ENCODE data around the gene BMAL2.

DNA sequence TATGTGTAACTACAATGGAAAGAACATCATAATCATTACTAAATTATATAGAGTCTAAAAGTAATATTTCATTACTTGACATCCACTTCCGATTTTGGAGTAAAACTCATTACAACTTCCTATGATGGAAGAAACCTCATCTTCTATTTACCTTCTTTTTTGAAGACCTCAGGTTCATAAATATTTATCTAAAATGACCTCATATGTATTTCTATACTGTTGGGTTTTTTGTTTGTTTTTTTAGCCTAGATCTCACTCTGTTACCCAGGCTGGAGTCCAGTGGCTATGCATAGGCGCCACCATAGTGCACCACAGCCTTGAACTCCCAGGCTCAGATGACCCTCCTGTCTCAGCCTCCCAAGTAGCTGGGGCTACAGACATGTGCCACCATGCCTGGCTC, 39.9 kb upstream of the BMAL2 start:
- TF ChIP-seq, protein P1, sequence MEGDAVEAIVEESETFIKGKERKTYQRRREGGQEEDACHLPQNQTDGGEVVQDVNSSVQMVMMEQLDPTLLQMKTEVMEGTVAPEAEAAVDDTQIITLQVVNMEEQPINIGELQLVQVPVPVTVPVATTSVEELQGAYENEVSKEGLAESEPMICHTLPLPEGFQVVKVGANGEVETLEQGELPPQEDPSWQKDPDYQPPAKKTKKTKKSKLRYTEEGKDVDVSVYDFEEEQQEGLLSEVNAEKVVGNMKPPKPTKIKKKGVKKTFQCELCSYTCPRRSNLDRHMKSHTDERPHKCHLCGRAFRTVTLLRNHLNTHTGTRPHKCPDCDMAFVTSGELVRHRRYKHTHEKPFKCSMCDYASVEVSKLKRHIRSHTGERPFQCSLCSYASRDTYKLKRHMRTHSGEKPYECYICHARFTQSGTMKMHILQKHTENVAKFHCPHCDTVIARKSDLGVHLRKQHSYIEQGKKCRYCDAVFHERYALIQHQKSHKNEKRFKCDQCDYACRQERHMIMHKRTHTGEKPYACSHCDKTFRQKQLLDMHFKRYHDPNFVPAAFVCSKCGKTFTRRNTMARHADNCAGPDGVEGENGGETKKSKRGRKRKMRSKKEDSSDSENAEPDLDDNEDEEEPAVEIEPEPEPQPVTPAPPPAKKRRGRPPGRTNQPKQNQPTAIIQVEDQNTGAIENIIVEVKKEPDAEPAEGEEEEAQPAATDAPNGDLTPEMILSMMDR (IDR thresholded peaks at IDR 0.05): no peak
- TF ChIP-seq POLR2AphosphoS5 (IDR thresholded peaks at IDR 0.05) (no peak), EP300 (IDR thresholded peaks at IDR 0.05) (no peak)

All from suprapubic skin (tissue), 4 donors.